ENCODE data around the gene NAT9. TPM values are rescaled to one million over a fixed set of nuclear protein-coding genes. Genes with fewer than 3 reads are reported as not detected.

The NAT9 gene
- total RNA-seq, 4 donors from 2014 or later, result 12.4 to 20.0 (median 18.3) TPM

DNA sequence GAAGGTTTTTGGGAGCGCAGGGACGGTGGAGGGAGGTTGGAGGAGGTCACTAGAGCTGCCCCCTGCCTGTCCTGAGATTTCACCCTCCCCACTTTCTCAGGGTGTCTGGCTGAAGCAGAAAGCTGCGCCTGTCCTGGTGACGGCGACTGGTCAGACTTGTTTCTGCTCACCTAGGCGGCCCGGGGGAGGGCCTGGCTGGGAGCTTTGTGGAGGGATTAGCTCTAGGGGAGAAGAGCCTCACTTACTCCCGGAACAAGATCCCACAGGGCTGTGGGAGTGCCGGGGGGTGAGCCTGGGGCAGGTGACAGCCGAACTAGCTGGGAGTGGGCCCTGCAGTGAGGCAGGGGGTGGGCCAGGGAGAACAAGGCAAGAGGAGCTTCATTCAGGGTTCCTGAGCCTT lies 16.2 kb downstream of the NAT9 start:
- TF ChIP-seq, protein P1, sequence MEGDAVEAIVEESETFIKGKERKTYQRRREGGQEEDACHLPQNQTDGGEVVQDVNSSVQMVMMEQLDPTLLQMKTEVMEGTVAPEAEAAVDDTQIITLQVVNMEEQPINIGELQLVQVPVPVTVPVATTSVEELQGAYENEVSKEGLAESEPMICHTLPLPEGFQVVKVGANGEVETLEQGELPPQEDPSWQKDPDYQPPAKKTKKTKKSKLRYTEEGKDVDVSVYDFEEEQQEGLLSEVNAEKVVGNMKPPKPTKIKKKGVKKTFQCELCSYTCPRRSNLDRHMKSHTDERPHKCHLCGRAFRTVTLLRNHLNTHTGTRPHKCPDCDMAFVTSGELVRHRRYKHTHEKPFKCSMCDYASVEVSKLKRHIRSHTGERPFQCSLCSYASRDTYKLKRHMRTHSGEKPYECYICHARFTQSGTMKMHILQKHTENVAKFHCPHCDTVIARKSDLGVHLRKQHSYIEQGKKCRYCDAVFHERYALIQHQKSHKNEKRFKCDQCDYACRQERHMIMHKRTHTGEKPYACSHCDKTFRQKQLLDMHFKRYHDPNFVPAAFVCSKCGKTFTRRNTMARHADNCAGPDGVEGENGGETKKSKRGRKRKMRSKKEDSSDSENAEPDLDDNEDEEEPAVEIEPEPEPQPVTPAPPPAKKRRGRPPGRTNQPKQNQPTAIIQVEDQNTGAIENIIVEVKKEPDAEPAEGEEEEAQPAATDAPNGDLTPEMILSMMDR (IDR thresholded peaks at IDR 0.05; ENCODE audit: low read depth), result no peak

DNA sequence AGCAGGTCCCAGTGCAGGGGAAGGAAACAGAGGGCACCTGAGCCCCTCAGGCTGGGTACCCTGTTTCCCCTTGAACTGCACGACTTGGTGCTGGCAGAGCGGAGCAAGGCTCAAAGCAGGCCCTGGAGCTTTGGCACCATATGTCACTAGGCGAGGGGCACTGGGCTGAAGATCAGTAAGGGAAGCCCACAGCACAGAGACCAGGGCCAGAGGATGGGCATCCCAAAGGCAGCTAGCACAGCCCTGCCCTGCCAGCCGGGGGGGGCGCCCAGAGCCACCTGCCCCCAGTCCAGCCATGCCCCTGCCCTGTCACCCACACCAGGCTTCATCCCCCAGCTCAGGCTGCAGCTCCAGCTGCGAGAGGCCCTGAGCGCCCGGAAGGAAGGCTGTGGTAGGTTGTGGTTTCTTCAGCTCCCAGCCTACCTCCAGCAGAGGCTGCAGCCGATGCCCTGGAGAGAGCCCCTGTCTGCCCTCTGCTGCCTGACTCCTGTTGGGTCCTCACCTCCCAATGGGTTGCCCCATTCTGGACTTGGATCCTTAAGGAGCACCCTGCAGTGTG lies 16.8 kb downstream of the NAT9 start:
- TF ChIP-seq, protein P1 (IDR thresholded peaks at IDR 0.05; ENCODE audit: low read depth), result no peak

DNA sequence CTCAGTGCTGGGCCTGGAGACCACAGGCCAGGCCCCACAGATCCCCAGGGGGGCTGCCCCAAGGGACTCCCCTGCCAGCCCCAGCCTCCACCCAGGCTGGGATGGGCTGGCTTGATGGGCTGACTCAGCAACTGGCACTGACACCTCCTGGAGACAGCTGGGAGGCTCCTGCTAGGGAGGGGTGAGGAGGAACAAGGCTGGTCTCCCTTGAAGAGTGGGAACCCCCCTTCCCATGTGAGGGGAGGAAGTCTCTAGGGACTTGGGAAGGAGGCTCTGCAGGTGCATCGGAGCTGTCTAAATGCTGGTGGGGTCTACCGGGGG lies 17.3 kb downstream of the NAT9 start:
- TF ChIP-seq, protein P1 (IDR thresholded peaks at IDR 0.05; ENCODE audit: low read depth), result no peak

DNA sequence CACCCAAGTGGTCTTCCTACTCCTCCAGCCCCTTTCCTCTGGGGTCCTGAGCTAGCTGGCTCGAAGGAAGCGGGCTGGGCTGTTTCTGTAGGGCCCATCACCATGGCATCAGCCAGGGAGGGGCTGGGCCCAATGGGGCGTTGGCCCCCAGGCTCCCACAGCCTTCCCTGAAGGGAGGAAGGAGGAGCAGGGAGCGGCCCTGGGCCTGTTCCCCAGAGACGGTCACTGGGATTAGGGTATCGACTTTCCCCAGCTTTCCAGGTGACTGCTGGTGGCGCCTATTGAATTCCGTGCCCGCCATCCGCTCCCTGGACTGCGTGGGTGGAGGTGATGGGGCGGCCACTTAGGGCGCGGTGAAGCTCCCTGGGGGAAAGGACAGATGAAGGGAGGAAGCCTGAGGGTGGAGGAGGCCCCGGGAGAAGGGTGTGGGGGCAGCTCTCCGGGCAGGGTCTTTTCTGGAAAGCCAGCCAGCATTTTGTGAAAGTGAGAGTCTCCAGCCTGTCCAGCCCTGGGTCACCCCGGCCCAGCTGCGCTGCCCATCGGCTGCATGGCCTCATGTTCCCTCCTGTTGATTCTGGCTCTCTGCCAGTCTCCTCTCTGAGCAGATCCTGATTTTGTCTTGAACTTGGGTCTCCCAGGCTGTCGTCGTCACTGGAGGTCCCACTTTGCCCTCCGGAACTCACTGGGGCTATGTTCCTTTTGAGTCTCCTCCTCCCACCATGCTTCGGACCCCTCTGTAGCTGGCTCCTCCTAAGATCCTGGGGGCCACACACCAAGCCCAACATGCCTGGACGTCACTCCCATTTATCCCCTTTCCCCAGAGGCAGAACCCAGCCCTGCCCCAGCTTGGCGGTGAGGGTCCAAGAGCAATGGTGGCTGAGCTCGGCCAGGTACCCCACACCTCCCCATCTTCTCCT lies 18.0 kb downstream of the NAT9 start:
- TF ChIP-seq, protein P1 (IDR thresholded peaks at IDR 0.05; ENCODE audit: low read depth), result no peak

DNA sequence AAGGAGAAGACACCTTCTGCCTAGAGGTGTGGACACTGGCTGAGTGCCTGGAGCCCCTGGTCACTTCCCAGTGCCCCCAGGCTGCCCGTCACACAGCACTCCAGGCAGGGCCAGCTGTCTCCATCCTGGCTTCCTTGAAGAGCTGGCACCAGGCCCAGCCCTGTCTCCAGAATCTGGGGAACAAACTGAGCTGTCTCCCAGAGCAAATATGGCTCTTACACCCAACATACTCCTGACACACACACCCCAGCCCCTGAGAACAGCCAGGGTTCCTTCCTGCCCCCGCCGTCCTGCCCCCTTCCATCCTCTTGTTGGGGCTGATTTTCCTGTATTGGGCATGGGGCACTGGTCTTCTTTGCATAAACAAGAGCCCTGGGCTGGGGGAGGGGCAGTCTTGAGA lies 18.6 kb downstream of the NAT9 start:
- TF ChIP-seq, protein P1 (IDR thresholded peaks at IDR 0.05; ENCODE audit: low read depth), result no peak

DNA sequence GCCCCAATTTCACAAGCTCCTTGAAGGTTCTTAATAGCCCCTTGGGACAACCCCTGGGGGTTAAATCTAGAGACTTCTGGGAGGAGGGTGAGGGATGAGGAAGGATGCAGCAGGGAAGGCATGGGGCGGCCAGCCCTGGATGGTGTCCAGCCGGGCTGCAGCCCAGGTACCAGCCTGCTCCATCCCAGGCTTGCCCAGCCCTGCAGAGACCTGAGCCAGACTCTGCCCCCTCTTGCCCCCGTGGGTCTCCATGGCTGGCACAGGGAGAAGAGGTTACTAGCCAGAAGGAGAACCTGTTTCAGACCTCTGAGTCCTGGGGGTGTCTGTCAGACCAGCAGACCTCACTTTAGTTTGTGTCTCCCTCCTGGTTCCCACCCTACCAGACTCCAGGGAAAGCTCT lies 19.3 kb downstream of the NAT9 start:
- TF ChIP-seq, protein P1 (IDR thresholded peaks at IDR 0.05; ENCODE audit: low read depth), result no peak

DNA sequence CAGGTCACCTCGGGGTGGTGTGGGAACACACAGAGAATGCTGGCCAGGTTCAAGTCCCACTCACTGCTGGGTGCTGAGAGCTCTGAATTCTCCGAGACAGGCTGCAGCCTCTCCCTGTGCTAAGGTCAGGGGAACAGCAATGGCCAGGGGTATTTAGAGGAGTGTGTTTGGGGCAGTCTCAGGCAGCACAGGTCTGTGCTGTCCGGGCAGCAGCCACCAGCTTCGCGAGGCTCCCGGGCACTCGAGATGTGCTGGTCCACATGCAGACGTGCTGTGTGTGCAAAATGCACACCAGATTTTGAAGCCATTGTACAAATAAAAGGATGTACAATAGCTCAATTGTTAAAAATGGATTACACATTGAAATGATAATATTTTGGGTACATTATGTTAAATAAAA lies 20.6 kb downstream of the NAT9 start:
- TF ChIP-seq, protein P1 (IDR thresholded peaks at IDR 0.05; ENCODE audit: low read depth), result no peak

All from subcutaneous adipose tissue (tissue), 4 donors.